Activated naive CD4-positive, alpha-beta T cell treated with Interleukin-2 at 50 U/mL for 16 hours (primary cell): ENCODE data around the gene CNTD1.
"Not testable (repeated sequence)": the region's sequence is repeated elsewhere in the genome, so short reads cannot be mapped to it uniquely, and the experiment has no call there.

Experiments
- DNase-seq: peaks from one replicate; pipeline ENCODE4 v3.0.0-alpha.2; 2020

CNTD1 gene

DNA sequence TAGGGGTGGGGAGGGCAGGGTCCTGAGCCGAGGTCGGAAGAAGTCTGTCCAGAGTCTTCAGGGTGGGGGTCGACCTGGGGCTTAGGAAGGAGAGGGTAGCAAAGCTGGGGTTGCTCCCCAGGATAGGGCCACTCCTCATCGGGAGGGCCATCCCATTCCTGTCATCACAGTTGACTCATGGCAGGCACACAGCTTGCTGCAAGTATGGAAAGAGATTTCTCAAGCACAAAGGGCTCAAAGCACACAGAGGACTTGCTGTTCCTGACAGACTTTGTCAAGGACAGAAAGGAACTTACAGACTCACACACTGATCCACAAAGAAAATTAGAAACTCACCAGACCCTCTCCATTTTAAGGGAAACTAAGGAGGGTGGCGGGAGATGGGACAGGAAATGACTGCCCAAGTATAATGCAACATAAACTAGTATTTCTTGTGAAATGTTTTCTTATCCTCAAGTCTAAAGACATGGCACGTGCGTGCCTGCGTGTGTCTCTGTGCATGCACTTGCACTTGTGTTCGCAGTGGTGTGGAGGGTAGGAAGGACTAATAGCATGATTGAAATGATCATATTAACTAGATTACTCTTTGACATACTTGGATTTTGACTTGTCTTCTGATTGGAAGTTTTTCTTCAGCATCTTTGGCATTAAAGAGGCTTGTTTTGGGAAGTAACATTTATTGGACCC is 48.1 kb downstream of the CNTD1 start:
- DNase-seq = no peak

DNA sequence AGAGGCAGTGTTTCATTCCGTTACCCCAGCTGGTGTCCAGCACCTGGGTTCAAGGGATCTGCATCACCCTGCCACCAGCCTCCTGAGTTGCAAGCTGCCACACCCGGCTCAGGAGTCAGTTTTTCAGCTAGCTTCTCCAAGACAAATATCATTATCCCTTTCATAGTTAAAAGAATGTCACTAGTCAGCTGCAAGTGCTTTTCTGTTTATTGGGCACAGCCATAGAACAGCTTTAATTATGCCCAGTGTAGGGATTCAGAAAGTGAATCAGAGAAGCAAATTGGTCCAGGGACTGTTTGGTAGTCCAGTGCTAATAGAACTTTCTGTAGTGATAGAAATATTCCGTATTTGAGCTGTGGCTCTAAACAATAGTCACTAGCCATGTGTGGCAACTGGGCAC is 49.4 kb downstream of the CNTD1 start:
- DNase-seq = no peak

DNA sequence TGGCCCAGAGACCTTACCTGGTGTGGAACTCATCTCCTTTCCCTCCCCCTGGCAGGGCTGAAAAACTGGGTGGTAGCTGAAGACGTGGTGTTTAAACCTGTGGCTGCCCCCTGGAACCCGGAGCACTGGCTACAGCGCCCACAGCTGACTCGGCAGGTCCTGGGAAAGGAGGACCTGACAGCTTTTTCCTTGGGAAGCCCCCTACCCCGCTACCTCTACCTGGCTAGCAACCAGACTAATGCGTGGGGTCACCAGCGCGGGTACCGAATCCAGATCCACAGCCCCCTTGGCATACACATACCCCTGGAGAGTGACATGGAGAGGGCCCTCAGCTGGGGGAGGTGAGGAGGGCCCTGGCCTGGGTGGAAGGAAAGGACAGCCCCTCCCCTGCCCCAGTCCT is 50.4 kb downstream of the CNTD1 start:
- DNase-seq = no peak

DNA sequence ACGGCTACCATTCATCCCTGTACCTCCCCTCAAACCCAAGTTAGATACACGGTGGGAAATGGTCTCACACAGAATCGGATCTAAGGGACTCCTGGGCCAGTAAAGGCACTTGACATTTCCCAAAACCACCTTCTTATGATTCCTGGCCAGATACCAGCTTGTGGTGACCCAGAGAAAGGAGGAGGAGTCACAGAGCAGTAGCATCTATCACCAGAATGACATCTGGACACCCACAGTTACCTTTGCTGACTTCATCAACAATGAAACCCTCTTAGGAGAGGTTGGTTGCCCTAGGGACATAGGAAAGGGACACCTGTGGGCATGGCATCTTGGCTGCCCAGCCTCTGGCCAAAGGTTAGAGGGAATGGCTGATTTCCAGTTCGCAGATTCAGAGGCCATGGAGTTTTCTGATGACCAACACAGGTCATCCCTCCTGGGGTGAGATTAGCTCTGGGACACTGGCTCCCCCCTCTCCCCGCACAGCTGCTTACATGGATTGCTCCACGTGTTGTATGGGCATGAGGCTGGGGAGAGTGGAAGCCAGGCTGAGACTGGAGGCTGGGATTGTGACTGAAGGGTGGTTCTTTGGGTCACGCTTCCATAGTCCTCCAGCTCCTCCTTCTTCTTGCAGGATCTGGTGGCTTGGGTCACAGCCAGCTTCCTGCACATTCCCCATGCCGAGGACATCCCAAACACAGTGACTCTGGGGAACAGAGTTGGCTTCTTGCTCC is 51.0 kb downstream of the CNTD1 start:
- DNase-seq = no peak

DNA sequence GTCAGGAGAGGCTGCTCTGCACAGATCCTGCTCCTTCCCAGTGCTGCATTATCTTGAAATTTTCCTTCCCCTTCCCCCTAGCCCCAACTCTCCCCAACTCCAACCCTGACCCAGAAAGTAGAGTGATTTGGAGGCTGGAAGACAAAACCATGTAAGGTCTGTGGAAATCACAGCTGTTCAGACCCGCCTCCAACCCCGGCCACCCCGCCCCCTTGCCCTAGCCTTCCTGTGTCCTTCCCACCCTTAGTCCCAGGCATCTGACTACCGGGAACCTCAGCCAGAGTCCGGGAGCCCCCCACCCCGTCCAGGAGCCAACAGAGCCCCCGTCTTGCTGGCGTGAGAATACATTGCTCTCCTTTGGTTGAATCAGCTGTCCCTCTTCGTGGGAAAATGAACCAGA is 52.3 kb downstream of the CNTD1 start, which contains the start of gene AOC3:
Gene AOC3, plus strand, starts transcription at position 246 of the 400 bp plus-strand sequence. Its CDS starts 145 bp downstream, at position 391.
- no peak for DNase-seq

DNA sequence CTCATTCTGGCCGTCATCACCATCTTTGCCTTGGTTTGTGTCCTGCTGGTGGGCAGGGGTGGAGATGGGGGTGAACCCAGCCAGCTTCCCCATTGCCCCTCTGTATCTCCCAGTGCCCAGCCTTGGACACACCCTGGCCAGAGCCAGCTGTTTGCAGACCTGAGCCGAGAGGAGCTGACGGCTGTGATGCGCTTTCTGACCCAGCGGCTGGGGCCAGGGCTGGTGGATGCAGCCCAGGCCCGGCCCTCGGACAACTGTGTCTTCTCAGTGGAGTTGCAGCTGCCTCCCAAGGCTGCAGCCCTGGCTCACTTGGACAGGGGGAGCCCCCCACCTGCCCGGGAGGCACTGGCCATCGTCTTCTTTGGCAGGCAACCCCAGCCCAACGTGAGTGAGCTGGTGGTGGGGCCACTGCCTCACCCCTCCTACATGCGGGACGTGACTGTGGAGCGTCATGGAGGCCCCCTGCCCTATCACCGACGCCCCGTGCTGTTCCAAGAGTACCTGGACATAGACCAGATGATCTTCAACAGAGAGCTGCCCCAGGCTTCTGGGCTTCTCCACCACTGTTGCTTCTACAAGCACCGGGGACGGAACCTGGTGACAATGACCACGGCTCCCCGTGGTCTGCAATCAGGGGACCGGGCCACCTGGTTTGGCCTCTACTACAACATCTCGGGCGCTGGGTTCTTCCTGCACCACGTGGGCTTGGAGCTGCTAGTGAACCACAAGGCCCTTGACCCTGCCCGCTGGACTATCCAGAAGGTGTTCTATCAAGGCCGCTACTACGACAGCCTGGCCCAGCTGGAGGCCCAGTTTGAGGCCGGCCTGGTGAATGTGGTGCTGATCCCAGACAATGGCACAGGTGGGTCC is 52.9 kb downstream of the CNTD1 start:
- not testable (repeated sequence) for DNase-seq

DNA sequence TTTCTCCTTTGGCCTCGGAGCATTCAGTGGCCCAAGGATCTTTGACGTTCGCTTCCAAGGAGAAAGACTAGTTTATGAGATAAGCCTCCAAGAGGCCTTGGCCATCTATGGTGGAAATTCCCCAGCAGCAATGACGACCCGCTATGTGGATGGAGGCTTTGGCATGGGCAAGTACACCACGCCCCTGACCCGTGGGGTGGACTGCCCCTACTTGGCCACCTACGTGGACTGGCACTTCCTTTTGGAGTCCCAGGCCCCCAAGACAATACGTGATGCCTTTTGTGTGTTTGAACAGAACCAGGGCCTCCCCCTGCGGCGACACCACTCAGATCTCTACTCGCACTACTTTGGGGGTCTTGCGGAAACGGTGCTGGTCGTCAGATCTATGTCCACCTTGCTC is 53.7 kb downstream of the CNTD1 start:
- no peak for DNase-seq

DNA sequence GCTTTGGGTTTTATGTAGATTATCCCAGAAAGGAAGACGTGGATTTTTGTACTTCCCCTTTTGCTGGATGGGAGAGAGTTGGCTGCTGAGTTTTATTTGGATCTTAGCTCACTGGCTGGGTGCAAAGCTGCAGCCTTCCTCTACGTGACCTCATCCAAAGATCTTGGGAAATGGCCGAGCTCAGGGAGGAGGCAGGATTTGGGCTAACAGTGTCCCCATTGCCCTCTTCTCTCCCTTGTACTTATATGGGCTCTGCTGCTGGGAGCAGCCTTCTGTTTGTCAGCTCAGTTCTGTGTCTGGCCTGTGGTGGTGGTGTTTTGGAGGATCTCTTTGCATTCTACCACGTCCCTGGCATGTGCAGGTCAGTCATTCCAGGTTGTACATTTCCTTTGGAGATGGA is 54.3 kb downstream of the CNTD1 start:
- no peak for DNase-seq

DNA sequence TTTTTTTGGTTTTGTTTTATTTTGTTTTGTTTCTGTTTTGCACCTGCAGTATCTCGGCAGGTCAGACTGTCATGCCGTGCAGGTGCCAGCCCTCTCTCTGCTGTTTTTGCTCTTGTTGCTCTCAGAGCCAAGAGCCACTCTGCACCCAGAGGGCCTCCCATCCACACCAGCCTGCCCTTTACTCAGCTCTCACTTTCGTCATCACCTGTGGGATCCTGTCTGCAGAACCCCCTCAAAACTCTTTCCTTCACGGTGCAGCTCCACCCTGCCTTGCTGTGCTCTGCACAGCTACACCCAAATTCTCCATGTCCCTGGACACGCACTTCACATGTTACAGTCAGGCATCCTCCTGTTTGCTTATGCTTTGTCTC is 54.9 kb downstream of the CNTD1 start:
- DNase-seq = no peak

DNA sequence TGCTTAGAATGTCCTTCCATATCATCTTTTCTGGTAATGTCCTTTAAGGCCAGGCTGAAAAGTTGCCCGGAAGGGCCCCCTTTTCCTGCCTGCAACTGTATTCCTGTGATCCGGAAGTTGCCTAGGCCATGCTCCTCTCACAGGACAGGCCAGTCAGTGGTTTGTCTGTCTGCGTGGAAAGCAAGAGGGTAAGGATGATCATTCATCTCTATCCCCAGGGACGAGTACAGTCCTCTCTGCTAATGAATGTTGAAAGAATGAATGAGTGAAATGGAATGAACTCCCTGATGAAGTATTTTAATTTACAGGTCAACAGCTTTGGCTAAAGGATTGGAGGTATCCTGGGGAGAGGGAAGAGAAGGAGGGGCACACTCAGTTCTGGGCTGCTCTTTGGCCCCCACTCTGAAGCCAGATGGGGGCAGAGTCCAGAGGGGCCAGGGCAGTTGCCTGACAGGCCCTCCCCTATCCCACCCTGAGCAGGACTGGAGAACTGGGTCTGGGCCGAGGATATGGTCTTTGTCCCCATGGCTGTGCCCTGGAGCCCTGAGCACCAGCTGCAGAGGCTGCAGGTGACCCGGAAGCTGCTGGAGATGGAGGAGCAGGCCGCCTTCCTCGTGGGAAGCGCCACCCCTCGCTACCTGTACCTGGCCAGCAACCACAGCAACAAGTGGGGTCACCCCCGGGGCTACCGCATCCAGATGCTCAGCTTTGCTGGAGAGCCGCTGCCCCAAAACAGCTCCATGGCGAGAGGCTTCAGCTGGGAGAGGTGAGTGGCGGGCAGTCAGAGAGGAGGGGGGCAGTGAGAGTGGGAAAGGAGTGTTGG is 55.5 kb downstream of the CNTD1 start:
- no peak for DNase-seq

DNA sequence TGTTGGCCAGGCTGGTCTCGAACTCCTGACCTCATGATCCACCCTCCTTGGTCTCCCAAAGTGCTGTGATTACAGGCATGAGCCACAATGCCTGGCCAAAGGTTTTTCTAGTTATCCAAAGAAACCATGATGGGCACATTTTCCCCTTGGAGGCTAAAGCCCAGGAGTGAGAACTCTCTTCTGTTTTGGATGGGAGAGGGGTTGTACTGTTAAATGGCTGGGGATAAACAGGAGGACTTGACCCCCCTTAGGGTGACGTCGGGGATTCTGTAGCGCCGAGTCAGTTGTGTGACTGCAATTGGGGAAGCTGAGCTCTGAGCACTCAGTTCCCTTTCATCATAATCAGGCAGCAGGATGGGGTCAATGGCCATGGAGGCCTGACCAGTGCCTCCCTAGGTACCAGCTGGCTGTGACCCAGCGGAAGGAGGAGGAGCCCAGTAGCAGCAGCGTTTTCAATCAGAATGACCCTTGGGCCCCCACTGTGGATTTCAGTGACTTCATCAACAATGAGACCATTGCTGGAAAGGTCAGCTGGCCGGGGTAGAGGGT is 56.5 kb downstream of the CNTD1 start:
- no peak for DNase-seq

DNA sequence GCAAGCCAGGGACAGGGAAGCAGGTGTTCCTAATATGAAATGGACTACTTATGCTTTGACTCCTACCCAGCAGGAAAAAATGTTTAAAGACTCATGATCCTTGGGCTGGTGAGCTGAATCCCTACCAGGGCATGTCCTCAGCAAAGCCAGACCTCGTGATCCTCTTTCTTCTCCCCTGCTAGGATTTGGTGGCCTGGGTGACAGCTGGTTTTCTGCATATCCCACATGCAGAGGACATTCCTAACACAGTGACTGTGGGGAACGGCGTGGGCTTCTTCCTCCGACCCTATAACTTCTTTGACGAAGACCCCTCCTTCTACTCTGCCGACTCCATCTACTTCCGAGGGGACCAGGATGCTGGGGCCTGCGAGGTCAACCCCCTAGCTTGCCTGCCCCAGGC is 57.4 kb downstream of the CNTD1 start:
- DNase-seq = not testable (repeated sequence)

DNA sequence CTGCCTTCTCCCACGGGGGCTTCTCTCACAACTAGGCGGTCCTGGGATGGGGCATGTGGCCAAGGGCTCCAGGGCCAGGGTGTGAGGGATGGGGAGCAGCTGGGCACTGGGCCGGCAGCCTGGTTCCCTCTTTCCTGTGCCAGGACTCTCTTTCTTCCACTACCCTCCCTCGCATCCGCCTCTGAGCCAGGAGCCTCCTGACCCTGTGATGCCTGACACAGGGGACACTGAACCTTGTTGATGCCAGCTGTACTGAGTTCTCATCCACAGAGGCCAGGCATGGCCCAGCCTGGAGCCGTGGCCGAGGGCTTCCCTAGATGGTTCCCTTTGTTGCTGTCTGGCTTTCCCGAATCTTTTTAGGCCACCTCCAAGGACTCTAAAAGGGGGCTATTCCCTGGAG is 57.9 kb downstream of the CNTD1 start:
- not testable (repeated sequence) for DNase-seq

DNA sequence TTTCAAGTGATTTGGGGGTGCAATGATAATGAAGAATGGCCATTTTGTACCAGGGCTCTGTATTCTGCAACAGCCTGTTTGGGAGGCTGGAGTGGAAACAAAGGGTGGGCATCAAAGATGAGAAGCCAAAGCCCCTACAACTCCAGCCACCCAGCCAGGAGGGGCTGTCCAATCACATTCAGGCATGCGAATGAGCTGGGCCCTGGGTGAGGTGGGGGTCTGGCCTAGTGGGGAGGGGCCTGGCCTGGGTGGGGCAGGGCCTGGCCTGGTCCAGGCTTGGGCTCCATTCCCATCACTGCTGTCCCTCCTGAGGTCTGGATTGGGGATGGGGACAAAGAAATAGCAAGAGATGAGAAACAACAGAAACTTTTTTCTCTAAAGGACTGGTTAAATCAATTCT is 58.7 kb downstream of the CNTD1 start:
- DNase-seq = no peak
